GM20431 (cell line): ENCODE measurements around the gene AZGP1.
"Not testable (repeated sequence)": the region's sequence is repeated elsewhere in the genome, so short reads cannot be mapped to it uniquely, and the experiment has no call there.

Source experiments
- in situ Hi-C: fragments of 300-500 bp; cut with MseI, MboI; formaldehyde crosslinking; loops from one replicate; pipeline ENCODE4 v1.15.0; 2020; ENCODE audit warnings: low sequenced_read_pairs; ENCODE audit not compliant: unreplicated experiment

AZGP1 gene

GRCh38 chr7:100000239-100000638 lies 24.4 kb upstream of the AZGP1 start:
- in situ Hi-C loops: no loop called here

- in situ Hi-C loops: no loop called here
Observed at GRCh38 chr7:99997545-99998137, 21.8 kb upstream of the AZGP1 start.

DNA sequence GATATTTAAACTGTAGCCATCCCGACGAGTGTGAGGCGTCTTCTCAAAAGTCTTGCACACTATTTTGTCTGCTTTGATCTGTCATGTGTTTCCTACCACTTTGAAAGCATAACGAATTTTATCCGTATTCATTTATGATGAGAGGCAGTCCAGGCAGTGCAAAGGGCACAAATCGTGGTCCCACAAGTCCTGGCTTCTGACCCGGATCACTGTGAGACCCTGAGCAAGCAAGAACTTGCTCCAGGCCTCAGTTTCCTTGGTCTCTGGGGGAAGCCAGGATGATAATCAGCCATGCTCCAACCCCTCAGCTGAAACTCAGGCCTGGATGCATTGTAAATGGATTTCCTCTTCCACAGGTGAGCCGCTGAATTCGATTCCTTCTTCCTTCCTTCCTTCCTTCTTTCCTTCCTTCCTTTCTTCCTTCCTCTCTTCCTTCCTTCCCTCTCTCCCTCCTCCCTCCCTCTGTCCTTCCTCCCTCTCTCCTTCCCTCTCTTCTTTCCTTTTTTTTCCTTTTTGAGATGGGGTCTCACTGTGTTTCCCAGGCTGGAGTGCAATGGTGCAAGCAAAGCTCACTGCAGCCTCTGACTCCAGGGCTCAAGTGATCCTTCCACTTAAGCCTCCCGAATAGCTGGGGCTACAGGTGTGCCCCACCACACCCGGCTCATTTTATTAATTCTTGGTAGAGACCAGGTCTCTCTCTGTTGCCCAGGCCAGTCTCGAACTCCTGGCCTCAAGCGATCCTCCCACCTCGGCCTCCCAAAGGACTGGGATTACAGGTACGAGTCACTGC lies 21.1 kb upstream of the AZGP1 start:
- in situ Hi-C loops: no loop called here

- in situ Hi-C loops: no loop called here
Observed at GRCh38 chr7:99994819-99995218, 19.0 kb upstream of the AZGP1 start.

DNA sequence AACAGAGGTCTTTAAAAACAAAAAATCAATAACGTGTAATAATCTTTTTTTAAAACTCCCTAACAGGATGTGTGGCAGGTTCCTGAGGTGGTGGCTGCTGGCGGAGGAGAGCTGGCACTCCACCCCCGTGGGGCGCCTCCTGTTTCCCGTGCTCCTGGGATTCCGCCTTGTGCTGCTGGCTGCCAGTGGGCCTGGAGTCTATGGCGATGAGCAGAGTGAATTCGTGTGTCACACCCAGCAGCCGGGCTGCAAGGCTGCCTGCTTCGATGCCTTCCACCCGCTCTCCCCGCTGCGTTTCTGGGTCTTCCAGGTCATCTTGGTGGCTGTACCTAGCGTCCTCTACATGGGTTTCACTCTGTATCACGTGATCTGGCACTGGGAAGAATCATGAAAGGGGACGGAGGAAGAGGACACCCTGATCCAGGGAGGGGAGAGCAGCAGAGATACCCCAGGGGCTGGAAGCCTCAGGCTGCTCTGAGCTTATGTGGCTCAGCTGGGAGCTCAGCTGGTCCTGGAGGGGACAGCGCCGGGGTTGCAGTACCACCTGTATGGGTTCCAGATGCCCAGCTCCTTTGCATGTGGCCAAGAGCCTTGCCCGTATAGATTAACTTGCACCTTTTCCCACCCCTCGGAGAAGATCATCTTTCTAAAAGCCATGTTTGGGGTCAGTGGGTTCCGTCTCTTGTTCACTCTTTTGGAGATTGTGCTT lies 16.7 kb upstream of the AZGP1 start:
- in situ Hi-C loops: no loop called here

DNA sequence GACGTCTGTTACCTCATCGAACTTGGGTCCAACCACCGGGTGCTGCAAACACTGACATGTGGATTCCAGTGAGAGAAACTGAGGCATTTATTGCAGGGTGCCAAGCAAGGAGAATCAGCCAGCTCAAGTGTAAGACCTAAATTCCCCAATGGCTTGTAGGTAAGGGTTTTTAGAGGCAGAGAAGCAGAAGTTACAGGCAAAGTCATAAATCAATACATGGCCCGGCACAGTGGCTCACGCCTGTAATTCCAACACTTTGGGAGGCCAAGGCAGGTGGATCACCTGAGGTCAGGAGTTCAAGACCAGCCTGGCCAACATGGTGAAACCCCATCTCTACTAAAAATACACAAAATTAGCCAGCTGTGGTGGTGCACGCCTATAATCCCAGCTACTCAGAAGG lies 15.7 kb upstream of the AZGP1 start:
- in situ Hi-C loops: not testable (repeated sequence)

GRCh38 chr7:99990460-99990852 lies 14.6 kb upstream of the AZGP1 start:
- in situ Hi-C loops: no loop called here

GRCh38 chr7:99987846-99988245 lies 12.0 kb upstream of the AZGP1 start:
- in situ Hi-C loops: loop anchor here (10.0 kb wide), 1 partner anchor 73 kb away; the partner anchor contains the start of gene TRIM4

DNA sequence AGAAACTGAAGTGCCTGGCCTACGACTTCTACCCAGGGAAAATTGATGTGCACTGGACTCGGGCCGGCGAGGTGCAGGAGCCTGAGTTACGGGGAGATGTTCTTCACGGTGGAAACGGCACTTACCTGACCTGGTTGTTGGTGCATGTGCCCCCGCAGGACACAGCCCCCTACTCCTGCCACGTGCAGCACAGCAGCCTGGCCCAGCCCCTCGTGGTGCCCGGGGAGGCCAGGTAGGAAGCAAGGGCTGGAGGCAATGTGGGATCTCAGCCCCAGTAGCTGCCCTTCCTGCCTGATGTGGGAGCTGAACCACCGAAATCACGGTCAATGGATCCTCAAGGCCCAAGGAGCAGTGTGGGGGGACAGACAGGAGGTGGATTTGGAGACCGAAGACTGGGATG lies 11.5 kb upstream of the AZGP1 start:
- in situ Hi-C loops: loop anchor here (10.0 kb wide), 1 partner anchor 73 kb away; the partner anchor contains the start of gene TRIM4

GRCh38 chr7:99984593-99984992 lies 8.8 kb upstream of the AZGP1 start:
- in situ Hi-C loops: loop anchor here (10.0 kb wide), 1 partner anchor 70 kb away; the partner anchor contains the start of gene TRIM4

DNA sequence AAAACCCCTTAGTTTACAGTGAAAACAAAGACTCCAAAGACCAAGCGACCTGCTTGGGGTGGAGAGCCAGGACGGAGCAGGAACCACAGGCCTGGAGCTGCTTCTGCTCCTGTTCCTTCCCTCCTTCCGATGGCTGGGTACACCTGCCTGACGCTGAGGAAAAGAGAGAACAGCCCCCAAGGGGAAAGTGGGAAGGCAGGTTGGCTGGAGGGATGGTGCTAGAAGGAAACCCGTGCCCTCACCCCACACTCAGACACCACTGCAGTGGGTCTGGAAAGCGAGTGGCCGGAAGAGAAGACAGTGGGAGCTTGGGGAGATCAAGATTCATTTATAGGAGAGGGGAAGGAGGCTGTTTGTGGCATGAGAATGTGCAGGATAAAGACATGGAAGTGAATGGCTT lies 5.2 kb upstream of the AZGP1 start:
- in situ Hi-C loops: loop anchor here (10.0 kb wide), 1 partner anchor 66 kb away; the partner anchor contains the start of gene TRIM4

DNA sequence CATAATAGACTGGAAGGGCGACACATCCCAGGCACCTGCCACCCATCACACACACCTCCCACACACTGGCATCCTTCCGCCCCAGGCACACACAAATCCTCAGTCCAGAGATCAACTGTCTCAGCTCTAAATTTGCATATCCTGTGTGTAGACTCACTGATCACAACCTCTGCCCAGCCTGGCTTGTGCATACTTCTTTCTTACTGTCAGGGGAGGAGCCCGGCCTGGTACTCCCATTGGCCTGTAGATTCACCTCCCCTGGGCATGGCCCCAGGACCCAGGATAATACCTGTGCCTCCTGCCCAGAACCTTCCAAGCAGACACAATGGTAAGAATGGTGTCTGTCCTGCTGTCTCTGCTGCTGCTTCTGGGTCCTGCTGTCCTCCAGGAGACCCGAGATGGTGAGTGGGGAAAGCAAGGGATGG lies 4.6 kb upstream of the AZGP1 start:
- in situ Hi-C loops: loop anchor here (10.0 kb wide), 1 partner anchor 66 kb away; the partner anchor contains the start of gene TRIM4

DNA sequence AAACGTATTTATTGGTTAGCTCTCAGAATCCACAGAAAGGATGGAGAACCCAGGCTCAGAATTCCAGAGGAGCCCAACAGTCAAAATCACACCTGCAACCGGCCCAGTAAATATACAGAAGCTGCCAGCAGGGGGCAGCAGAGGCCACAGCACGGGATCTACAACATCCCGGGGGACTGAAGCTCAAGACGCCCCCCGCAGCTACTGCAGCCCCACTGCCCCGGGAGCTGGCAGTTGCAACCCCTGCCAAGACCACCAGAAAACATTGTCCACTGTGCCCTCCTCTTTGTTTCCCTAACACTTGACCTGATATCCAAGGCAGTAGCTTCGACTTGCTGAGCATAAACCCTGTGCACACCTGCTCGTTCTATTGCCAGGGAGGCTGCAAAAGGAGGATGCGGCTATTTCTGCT lies 4.0 kb upstream of the AZGP1 start:
- in situ Hi-C loops: loop anchor here (10.0 kb wide), 1 partner anchor 65 kb away; the partner anchor contains the start of gene TRIM4

GRCh38 chr7:99976626-99977025 lies 795 bp upstream of the AZGP1 start:
- in situ Hi-C loops: no loop called here

DNA sequence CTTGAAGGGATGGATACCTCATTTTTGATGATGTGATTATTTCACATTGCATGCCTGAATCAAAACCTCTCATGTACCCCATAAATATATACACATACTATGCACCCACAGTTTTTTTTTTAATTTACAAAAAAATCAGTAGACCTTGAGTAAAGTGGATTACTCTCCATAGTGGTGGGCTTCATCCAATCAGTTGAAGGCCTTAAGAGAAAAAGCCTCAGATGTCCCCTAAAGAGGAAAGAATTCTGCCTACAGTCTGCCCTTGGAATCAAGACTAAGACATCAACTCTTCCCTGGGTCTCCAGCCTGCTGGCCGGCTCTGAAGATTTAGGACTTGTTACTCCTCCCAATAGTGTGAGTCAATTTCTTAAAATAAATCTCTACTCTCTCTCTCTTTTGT lies 1.1 kb downstream of the AZGP1 start:
- in situ Hi-C loops: no loop called here

- in situ Hi-C loops: not testable (repeated sequence)
Observed at GRCh38 chr7:99973817-99974216, 2.0 kb downstream of the AZGP1 start.

DNA sequence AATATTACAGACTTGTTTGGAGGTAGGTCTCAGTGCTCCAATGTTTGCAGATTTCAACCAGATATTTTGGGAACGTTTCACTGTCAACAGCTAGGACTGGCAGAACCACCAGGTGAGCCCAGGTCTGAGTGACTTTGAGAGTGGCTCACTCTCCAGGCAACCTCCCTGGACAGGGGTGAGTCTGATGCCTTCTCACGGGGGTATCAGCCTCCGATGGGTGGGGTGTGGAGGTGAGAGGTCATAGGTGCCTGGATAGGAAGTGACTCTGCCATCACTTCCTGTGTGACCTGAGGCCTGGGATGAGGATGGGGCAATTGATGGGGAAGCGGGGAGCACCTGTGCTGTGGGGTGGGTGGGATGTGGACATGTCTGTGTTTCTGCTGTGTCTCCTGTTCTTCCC lies 4.6 kb downstream of the AZGP1 start:
- in situ Hi-C loops: no loop called here

GRCh38 chr7:99969813-99970212 lies 6.0 kb downstream of the AZGP1 start:
- in situ Hi-C loops: not testable (repeated sequence)

DNA sequence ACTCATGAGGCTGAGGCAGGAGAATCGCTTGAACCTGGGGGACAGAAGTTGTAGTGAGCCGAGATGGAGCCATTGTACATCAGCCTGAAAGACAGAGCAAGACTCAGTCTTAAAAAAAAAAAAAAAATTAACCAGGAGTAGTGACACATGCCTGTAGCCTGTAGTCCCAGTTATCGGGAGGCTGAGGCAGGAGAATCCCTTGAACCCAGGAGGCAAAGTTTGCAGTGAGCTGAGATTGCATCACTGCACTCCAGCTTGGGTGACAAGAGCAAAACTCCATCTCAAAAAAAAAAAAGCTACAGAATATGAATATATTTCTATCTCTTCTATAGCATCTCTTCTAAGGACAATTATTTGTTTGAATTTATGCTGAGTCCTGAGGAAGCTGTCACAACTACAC lies 6.5 kb downstream of the AZGP1 start:
- in situ Hi-C loops: no loop called here

- in situ Hi-C loops: no loop called here
Observed at GRCh38 chr7:99958564-99959227, 17.1 kb downstream of the AZGP1 start.
